Measurements from ENCODE around the gene POU6F1.
"Not testable (repeated sequence)": the region's sequence is repeated elsewhere in the genome, so short reads cannot be mapped to it uniquely, and the experiment has no call there.

POU6F1 gene

GRCh38 chr12:51217968-51218606 is at the start of gene POU6F1:
Gene POU6F1 (minus strand): TSS chr12:51218062. CDS start chr12:51206836, 11,226 bp downstream.
- DNase-seq: peak; percentile 8

DNA sequence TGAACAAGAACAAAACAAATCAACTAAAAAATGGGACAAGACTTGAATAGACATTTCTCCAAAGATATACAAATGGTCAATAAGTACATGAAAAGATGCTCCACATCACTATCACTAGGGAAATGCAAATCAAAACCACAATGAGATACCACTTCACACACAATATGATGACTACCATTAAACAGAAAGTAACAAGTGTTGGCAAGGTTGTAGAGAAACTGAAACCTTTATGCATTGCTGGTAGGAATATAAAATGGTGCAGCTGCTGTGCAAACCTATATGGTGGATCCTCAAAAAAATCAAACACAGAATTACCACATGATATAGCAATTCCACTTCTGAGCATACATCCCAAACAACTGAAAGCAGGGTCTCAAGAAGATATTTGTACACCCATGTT is 47.2 kb upstream of the POU6F1 start:
- DNase-seq: no peak

- DNase-seq: no peak
Observed at GRCh38 chr12:51264297-51264696, 46.4 kb upstream of the POU6F1 start.

DNA sequence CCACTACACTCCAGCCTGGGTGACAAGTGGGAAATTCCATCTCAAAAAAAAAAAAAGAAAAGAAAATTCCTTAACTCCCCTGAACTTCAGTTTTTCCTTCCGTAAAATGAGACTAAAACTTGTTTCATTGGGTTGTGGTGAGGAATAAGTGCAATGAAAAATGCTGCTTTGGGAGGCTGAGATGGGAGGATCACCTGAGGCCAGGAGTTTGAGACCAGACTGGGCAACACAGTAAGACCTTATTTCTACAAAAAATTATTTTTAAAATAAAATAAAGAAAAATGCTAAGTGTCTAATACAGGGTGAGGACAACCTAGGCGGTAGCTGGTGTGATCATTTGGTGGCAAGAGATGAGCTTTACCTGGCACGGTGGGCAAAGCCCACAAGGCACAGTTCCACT is 45.5 kb upstream of the POU6F1 start:
- no peak for DNase-seq

GRCh38 chr12:51262758-51263177 is 44.9 kb upstream of the POU6F1 start:
- no peak for DNase-seq

DNA sequence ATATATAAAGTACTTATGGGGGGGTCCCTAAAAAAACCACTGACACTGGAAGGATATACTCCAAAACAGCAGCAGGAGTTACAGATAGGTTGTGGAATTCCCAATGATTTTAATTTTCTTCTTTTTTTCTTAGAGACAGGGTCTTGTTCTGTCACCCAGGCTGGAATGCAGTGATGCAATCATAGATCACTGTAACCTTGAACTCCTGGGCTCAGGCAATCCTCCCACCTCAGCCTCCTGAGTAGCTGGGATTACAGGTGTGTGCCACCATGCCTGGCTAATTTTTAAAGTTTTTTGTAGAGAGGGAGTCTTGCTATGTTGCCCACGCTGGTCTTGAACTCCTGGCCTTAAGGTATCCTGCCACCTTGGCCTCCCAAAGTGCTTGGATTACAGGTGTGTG is 41.7 kb upstream of the POU6F1 start:
- not testable (repeated sequence) for DNase-seq

- DNase-seq: no peak
Observed at GRCh38 chr12:51254536-51254935, 36.7 kb upstream of the POU6F1 start.

DNA sequence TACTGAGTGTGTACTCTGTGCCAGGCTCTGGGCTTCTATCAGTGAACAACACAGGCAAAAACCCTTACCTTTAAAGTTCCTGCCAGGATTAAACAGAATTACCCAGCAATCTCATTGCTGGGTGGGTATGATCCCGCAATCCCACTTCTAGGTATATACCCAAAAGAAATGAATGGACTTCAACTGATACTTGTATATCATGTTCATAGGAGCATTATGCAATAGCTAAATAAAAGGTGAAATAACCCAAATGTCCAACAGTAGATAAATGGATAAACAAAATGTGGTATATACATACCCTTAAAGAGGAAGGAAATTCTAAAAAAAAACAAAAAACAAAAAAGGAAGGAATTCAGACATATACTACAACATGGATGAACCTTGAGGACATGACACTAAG is 35.4 kb upstream of the POU6F1 start:
- no peak for DNase-seq

- no peak for DNase-seq
Observed at GRCh38 chr12:51247523-51248206, 29.8 kb upstream of the POU6F1 start.

GRCh38 chr12:51246254-51246853 is 28.5 kb upstream of the POU6F1 start:
- DNase-seq: no peak

DNA sequence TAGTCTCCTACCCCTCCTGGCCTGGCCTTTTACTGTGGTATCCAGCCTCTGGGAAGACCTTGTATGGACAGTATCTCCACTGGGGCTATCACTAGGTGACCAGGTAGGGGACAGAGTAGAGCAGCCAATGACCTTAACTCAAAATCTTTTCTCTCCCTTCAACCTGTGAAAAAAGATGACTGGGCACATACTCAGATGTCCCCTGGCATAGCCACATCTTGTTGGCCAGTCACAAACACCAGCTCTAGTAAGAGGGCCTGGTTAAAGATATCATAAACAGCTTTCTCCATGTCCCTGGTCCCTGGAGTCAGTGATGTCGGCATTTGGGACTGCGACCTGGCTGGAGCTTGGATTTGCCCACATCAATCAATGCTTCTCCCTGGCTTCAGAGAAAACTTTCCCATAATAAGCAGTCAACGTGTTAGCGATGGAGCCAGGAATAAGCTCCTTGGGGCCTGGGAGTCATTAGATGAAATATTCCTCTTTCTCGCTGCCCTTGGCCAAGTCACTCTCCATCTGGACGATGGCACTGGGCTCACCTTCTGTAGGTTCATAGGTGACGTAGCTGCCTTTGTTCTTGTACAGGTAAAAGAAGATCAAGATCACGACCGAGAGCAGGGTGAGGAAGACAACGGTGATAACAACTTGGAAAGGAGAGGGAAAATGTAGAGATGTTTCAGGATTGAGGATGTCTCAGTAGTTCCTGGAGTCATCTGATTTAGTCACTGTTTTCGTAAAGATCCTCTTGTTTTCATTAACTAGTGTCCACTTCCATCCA is 27.8 kb upstream of the POU6F1 start:
- no peak for DNase-seq

GRCh38 chr12:51244269-51244668 is 26.4 kb upstream of the POU6F1 start:
- DNase-seq: no peak

DNA sequence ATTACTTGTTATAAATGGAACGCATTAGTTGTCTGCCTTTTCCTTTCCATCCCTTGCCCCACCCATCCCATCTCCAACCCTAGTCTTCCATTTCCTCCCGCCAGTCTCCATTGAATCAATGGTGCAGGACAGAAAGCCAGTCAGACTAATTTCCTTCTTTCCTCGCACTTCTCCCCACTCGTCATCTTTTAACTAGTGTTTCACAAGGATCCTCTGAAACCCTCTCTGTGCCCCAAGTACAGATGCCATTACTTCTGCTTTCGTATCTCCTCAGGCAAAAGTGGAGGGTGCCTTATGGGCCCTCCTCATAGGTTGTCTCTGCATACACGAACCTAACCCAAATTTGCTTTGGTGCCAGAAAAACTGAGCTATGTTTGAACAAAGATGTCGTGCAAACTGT is 25.0 kb upstream of the POU6F1 start:
- DNase-seq: no peak

GRCh38 chr12:51242120-51242519 is 24.3 kb upstream of the POU6F1 start:
- DNase-seq: no peak

- no peak for DNase-seq
Observed at GRCh38 chr12:51240971-51241370, 23.1 kb upstream of the POU6F1 start.

DNA sequence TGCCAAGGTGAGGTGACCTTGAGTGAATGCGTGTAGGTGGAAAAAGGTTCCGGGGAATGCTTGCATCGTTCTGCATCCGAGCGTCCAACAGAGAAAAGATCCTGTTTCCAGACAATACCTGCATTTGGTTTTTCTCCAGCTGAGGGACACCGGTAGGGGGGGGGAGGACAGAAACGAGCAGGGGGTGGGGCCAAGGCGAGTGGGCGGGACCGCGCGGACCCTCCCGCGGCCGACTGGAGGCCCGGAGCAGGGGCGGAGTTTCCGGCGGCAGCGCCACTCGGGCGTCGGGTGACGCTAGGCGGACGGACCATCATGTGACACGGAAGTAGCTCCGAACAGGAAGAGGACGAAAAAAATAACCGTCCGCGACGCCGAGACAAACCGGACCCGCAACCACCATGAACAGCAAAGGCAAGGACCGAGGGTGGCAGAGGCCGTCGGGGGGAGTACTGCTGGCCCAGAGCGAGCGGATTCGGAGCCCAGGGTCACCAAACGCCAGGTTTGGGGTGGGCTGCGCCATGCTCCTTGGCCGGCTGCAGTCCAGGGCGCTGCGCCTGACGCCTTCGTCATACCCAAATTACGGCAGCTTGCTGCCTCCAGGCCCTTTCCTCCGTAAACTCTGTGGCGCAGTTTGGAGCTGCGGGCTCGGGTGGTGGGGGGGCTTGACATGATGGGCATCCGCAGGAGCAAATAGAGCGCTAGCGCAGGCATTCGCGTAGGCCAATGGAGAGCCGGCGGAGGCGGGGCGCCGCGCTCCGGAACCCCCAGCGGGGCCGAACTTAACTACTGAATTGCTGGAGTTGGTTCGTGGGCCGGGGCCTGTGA is 20.9 kb upstream of the POU6F1 start, which contains the start of gene DAZAP2:
Gene DAZAP2 (plus strand): TSS at position 317 of the 825 bp plus-strand sequence. CDS start 82 bp downstream, at position 399.
- DNase-seq: peak; percentile 64

DNA sequence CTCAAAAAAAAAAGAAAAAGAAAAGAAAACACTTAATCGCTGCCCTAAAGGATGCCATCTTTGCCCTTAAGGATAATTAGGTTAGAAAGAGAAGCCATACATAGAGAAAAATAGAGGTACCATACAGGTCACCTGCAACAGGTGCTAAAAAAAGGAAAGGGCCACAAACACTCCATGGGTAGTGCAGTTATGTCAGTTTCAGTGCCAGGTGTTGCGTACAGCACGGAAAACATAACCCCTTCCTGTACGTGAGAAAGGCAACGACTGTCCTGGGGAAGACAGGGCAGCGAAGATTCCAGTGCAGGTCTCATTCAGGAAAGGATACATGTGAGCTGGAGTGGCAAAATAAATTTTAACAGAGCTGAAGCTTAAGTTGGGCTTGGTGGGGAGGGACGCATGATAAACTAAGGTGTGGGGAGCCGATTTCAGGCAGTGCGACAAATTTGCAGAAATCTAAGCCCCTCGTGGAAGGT is 20.2 kb upstream of the POU6F1 start:
- DNase-seq: no peak

DNA sequence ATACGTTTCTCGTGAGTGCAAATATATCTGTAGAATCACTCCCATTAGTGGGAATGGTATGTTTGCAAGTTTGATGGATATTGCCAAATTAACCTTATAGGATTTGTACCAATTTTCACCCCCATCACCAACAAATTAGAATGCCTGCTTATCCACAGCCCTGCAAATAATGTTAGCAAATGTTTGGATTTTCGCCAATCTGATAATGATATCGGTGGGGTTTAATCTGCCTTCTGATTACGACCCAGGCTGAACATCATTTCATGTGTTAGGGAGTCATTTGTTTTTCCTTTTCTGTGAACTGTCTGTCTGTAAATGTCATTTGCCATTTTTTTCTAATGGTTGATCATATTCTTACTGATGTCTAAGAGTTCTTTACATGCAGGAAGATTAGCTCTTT is 16.7 kb upstream of the POU6F1 start:
- no peak for DNase-seq

DNA sequence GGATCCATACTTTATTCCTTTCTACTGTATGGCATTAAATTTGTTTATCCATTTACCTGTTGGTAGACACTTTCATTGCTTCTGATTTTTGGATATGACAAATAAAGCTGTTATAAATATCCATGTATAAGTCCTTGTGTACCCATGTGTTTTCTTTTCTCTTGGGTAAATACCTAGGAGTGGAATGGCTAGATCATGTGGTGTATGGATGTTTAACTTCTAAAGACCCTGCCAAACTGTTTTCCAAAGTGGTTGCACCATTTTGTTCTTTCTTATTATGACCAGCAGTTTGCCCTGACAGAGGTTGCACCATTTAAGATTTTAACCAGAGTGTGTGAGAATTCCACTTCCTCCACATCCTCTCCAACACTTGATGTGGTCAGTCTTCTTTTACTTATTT is 14.8 kb upstream of the POU6F1 start:
- DNase-seq: no peak

DNA sequence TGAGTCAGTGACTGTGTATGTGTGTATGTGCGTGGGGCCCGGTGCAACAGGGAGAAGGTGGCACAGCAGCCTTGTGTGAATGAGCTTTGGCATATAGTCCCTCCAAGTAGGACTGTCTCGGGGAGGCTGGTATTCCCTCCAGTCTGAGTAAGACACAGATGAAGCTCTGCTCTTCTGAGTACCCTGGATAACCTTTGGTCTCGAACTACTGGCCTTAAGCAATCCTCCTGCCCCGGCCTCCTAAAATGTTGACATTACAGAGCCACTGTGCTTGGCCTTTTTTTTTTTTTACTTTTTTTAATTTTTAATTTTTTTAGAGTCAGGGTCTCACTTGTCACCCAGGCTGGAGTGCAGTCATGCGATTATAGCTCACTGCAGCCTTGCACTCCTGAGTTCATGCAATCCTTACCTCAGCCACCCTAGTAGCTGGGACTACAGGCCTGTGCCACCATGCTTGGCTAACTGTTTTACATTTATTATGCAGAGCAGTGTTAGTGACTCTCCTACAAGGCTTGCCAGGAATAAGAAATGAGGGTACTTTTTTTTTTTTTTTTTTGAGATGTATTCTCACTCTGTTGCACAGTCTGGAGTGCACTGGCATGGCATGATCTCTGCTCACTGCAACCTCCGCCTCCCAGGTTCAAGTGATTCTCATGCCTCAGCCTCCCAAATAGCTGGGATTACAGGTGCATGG is 11.4 kb upstream of the POU6F1 start:
- DNase-seq: no peak

DNA sequence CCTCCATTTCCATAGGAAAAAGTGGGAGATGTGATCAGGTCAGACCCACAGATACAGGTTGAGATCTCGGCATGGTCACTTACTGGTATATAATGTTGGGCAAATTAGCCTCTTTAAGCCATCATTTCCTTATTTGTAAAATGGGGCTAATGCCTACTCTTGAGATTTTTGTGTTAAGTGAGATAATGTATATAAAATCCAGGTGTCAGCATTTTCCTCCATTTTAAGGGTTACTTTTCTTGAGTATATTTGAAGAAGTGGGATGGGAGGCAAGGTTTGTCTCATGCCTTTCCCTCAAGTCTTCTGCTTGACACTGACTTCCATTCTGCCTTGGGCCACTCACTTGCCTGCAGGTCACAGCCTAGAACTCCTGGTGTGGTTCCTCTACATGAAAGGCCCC is 10.1 kb upstream of the POU6F1 start:
- DNase-seq: no peak

GRCh38 chr12:51227112-51227511 is 9.2 kb upstream of the POU6F1 start:
- not testable (repeated sequence) for DNase-seq
